Neural crest cell (in vitro differentiated cells): Measurements from ENCODE around the gene ANKRD23. TPM values are rescaled to one million over a fixed set of nuclear protein-coding genes. Genes with fewer than 3 reads are reported as not detected.
A peak's percentile ranks its signal among the peaks of the same experiment; 100 is the strongest.

Experiments
- DNase-seq: peaks from one replicate; pipeline ENCODE4 v3.0.0; 2021; ENCODE audit warnings: low read depth, mixed read lengths, low spot score
- H3K27ac Mint-ChIP-seq: one replicate; pipeline ENCODE4 v1.8.0; 2021; ENCODE audit warnings: mild to moderate bottlenecking, mixed read lengths; ENCODE audit not compliant: unreplicated experiment
- H3K27me3 Mint-ChIP-seq: 2 replicates; pipeline ENCODE4 v1.8.0; 2021; ENCODE audit warnings: low read depth, mild to moderate bottlenecking, mixed read lengths
- H3K36me3 Mint-ChIP-seq: 2 replicates; pipeline ENCODE4 v1.8.0; 2021; ENCODE audit warnings: low read depth, mild to moderate bottlenecking, mixed read lengths
- H3K4me1 Mint-ChIP-seq: 2 replicates; pipeline ENCODE4 v1.8.0; 2021; ENCODE audit warnings: mixed read lengths
- H3K4me3 Mint-ChIP-seq: one replicate; pipeline ENCODE4 v1.8.0; 2021; ENCODE audit warnings: mild to moderate bottlenecking, mixed read lengths
- H3K9me3 Mint-ChIP-seq: 2 replicates; pipeline ENCODE4 v1.8.0; 2021; ENCODE audit warnings: mixed read lengths
- CTCF ChIP-seq: fragments of 200-600 bp; sonication (generic); conservative IDR thresholded peaks from 2 replicates; pipeline ENCODE4 v1.5.0; 2021; ENCODE audit warnings: antibody characterized with exemption, mild to moderate bottlenecking
- total RNA-seq: library from RNA; stranded (reverse); gene quantifications from 2 replicates; pipeline ENCODE4 v1.2.1, GENCODE V29; 2021

The ANKRD23 gene
- total RNA-seq, 1 donor from 2014 or later = 11.4 TPM

GRCh38 chr2:96878796-96879544 lies 35.1 kb upstream of the ANKRD23 start:
- Mint-ChIP-seq H3K4me3 (no peak overlapping the region), H3K4me1 (peaks cover 58% of the 10 kb centered on the region), H3K27ac (no peak overlapping the region), H3K36me3 (no peaks in the 10 kb centered on the region), H3K27me3 (no peaks in the 10 kb centered on the region), H3K9me3 (no peaks in the 10 kb centered on the region)
- DNase-seq = no peak
- no peak for TF ChIP-seq CTCF

- DNase-seq = no peak
- TF ChIP-seq CTCF = no peak
Measured at GRCh38 chr2:96878171-96878570, 34.4 kb upstream of the ANKRD23 start.

GRCh38 chr2:96877631-96878092 lies 33.8 kb upstream of the ANKRD23 start:
- Mint-ChIP-seq H3K27ac (no peak overlapping the region), H3K27me3 (no peaks in the 10 kb centered on the region), H3K9me3 (no peaks in the 10 kb centered on the region), H3K36me3 (no peaks in the 10 kb centered on the region), H3K4me1 (peaks cover 67% of the 10 kb centered on the region), H3K4me3 (no peak overlapping the region)
- no peak for TF ChIP-seq CTCF
- DNase-seq = no peak

More at GRCh38 chr2:96878171-96878570, 34.4 kb upstream of the ANKRD23 start:
- Mint-ChIP-seq H3K27ac (no peak overlapping the region), H3K4me3 (no peak overlapping the region), H3K27me3 (no peaks in the 10 kb centered on the region), H3K4me1 (peaks cover 65% of the 10 kb centered on the region), H3K36me3 (no peaks in the 10 kb centered on the region), H3K9me3 (no peaks in the 10 kb centered on the region)

- no peak overlapping the region for H3K4me3 Mint-ChIP-seq
- H3K27me3 Mint-ChIP-seq = no peaks in the 10 kb centered on the region
- TF ChIP-seq CTCF = no peak
- H3K4me1 Mint-ChIP-seq = peaks cover 66% of the 10 kb centered on the region
- no peak for DNase-seq
- peak overlapping the region; percentile 65 for H3K27ac Mint-ChIP-seq
- H3K36me3 Mint-ChIP-seq = no peaks in the 10 kb centered on the region
- no peaks in the 10 kb centered on the region for H3K9me3 Mint-ChIP-seq
Measured at GRCh38 chr2:96877042-96877451, 33.2 kb upstream of the ANKRD23 start.

GRCh38 chr2:96876269-96877041 lies 32.6 kb upstream of the ANKRD23 start:
- Mint-ChIP-seq H3K27me3 (no peaks in the 10 kb centered on the region), H3K4me1 (peaks cover 61% of the 10 kb centered on the region), H3K36me3 (no peaks in the 10 kb centered on the region), H3K4me3 (peak overlapping the region; percentile 71), H3K27ac (peak overlapping the region; percentile 65), H3K9me3 (no peaks in the 10 kb centered on the region)
- TF ChIP-seq CTCF = no peak
- no peak for DNase-seq
